ACC112 (cell line): ENCODE data around the gene VEPH1.

Experiments used
- H2AFZ ChIP-seq: fragments of 200-600 bp; sonication (generic); one replicate; pipeline ENCODE4 v1.6.0; 2017; ENCODE audit warnings: antibody characterized with exemption, low read length; ENCODE audit not compliant: unreplicated experiment
- H3K27ac ChIP-seq: fragments of 200-600 bp; sonication (generic); 2 replicates; pipeline ENCODE4 v1.5.1; 2014; ENCODE audit warnings: low read depth, mild to moderate bottlenecking, antibody characterized with exemption, low read length, moderate library complexity
- H3K27me3 ChIP-seq: fragments of 200-600 bp; sonication (generic); 2 replicates; pipeline ENCODE4 v1.6.1; 2014; ENCODE audit warnings: mild to moderate bottlenecking, antibody characterized with exemption, low read length, moderate library complexity, mixed read lengths; ENCODE audit not compliant: insufficient read depth
- H3K36me3 ChIP-seq: fragments of 200-600 bp; sonication (generic); 2 replicates; pipeline ENCODE4 v1.6.1; 2016; ENCODE audit warnings: mild to moderate bottlenecking, antibody characterized with exemption, low read length, moderate library complexity, mixed read lengths; ENCODE audit not compliant: insufficient read depth
- H3K4me1 ChIP-seq: fragments of 200-600 bp; sonication (generic); one replicate; pipeline ENCODE4 v1.6.1; 2016; ENCODE audit warnings: low read length, mixed read lengths; ENCODE audit not compliant: insufficient read depth, unreplicated experiment, control insufficient read depth
- H3K4me3 ChIP-seq: fragments of 200-600 bp; sonication (generic); 2 replicates; pipeline ENCODE4 v1.5.1; 2014; ENCODE audit warnings: mild to moderate bottlenecking, low read depth, low read length
- H3K79me2 ChIP-seq: fragments of 200-600 bp; sonication (generic); one replicate; pipeline ENCODE4 v1.6.0; 2016; ENCODE audit warnings: low read length; ENCODE audit not compliant: control insufficient read depth, unreplicated experiment, insufficient read depth

VEPH1 gene

DNA sequence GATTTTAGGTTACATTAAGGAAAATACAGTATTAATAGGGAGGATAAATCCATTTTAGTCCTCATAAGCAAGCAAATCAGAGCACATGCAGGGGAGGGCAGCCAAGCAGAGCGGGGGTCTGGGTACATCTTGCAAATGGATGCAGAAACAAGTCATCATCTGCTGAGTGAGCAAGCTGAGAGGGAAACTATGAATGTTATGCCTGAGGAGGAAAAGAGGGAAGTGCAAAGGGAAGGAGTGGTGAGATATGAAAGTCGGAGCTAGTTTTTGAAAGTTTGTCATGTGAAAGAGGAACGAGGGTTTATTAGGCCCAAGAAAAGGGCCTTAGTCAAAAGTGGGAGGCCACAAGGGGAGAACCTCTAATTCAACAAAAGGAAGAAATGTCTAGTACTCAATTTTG, 51.1 kb downstream of the VEPH1 start:
- Histone ChIP-seq H3K27me3 (no peaks in the 10 kb centered on the region), H3K4me3 (no peak overlapping the region), H3K36me3 (peaks cover 6% of the 10 kb centered on the region; the same call in 1 of the 2 replicates), H3K4me1 (peaks cover 3% of the 10 kb centered on the region), H2AFZ (no peak overlapping the region), H3K27ac (no peak overlapping the region), H3K79me2 (no peaks in the 10 kb centered on the region)

DNA sequence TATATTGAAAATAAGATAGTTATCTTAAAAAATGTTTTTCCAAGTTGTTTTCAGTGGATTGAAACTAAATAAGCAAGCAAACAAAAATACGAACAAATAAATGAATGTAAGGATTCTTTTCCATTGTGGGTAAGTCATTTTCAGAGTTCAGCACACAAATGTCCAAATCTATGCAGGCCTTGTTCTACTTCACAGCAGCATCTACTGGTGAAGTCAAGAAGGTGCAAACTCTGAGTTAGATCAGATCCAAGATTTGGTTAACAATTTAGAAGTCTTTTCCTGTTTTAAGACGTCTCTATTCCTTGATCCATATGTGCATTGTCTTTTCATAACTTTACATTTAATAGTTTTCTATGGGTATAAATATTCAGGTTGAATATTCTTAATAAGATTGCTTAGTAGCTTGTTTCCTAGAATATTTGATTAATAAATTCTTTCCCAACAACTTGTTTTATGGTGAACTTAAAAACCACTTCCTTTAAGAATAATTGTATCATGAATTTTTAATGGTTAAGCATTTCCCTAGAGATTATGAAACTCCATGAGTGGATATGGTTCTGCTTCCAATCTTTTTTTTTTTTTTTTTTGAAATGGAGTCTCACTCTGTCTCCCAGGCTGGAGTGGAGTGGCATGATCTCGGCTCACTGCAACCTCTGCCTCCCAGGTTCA, 56.1 kb downstream of the VEPH1 start:
- Histone ChIP-seq H3K4me3 (no peak overlapping the region), H2AFZ (no peak overlapping the region), H3K36me3 (peaks cover 10% of the 10 kb centered on the region), H3K27ac (peak overlapping the region; percentile 77), H3K27me3 (no peaks in the 10 kb centered on the region), H3K79me2 (no peaks in the 10 kb centered on the region), H3K4me1 (peaks cover 30% of the 10 kb centered on the region)

DNA sequence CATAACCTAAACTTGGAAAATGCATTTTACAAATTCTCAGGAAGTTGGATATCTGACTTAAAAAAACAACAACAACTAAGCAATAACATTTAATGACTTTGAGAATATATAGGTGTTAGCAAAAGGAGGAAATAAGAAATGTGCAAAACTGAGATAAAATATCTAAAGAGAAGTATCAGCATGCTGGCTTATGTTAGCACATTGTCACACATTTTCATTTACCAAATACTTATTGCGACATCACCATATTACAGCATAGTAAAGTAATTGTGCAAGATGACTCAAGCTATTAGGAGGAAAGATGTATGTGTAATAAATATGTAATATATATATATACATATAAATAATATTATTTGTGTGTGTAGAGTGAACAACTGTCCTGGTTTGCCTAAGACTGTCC, 57.4 kb downstream of the VEPH1 start:
- Histone ChIP-seq H3K79me2 (peaks cover 12% of the 10 kb centered on the region), H3K4me3 (no peak overlapping the region), H3K36me3 (peaks cover 20% of the 10 kb centered on the region), H3K27me3 (no peaks in the 10 kb centered on the region), H3K27ac (peak overlapping the region; percentile 77), H3K4me1 (peaks cover 40% of the 10 kb centered on the region), H2AFZ (no peak overlapping the region)

DNA sequence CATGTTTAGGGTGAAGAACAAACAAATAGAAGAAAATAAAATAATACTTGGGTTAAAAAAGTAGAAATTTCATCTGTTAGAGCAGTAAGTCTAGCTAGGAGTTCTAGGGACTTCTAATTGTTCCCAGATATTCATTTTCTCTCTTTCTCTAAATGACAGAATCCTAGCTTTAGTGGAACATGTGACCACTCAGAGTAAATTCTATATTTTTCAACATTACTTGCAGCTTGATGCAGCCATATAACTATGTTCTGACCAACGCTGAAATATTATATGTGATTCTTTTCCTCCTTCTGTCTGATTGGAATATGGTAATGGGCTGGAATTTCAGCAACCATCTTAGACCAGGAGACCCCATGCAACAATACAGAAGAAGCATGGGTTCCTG, 58.4 kb downstream of the VEPH1 start:
- Histone ChIP-seq H3K4me1 (peaks cover 43% of the 10 kb centered on the region), H3K27me3 (no peaks in the 10 kb centered on the region), H3K79me2 (peaks cover 19% of the 10 kb centered on the region), H3K27ac (peak overlapping the region; percentile 77), H3K4me3 (no peak overlapping the region), H3K36me3 (peaks cover 29% of the 10 kb centered on the region), H2AFZ (no peak overlapping the region)

DNA sequence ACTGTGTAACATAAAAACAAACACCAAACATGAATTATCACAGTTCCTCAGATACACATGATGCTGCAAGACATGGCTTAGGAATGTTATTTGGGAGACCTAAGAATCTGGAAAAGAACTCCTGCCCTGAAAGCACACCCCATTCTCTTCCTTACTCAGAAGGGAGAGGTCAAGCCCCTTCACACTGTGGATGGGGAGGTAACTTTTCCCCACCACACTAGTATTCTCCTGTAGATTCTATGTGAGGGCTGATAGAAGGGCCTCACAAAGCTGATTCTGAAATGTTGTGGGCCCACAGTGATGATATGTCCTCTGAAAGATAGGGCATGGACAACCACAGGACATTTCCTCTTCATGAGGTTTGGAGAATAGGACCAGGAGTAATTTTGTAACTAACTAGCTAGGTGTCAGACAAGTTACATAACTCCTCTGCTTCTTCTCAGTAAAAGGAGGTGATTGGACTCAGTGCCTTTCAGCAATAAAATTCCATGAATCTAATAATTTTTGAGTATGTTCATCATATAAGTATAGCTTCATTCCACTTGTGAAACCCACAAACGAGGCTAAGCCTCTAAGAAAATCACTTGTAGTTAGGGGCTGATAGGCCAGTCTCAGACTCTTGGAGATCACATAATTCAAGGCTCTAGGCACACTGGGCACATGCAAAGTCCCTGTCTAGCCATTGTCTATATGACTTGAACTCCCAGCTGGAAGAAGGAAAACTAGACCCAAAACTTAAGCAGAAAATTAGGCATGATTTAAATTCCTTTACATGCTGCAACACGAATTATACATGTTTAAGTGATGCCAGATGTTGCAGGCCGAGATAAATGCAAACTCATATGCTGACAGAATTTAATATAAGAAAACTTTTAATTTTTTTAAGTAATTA, 59.1 kb downstream of the VEPH1 start:
- Histone ChIP-seq H3K4me1 (peaks cover 43% of the 10 kb centered on the region), H2AFZ (no peak overlapping the region), H3K79me2 (peaks cover 24% of the 10 kb centered on the region), H3K27me3 (no peaks in the 10 kb centered on the region), H3K27ac (peak overlapping the region; percentile 77), H3K4me3 (0 out of 2 replicates have a peak overlapping the region, but pooled peaks have one; percentile 7), H3K36me3 (peaks cover 34% of the 10 kb centered on the region)

DNA sequence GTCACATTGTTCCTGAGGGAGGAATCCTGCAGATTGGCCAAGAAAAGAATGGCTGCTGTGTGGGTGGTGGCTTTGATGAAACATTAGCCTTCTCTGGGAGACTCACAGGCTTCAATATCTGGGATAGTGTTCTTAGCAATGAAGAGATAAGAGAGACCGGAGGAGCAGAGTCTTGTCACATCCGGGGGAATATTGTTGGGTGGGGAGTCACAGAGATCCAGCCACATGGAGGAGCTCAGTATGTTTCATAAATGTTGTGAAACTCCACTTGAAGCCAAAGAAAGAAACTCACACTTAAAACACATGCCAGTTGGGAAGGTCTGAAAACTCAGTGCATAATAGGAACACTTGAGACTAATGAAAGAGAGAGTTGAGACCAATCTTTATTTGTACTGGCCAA, 60.5 kb downstream of the VEPH1 start:
- peak overlapping the region; percentile 77 for H3K27ac ChIP-seq
- no peaks in the 10 kb centered on the region for H3K27me3 ChIP-seq
- H2AFZ ChIP-seq, result no peak overlapping the region

DNA sequence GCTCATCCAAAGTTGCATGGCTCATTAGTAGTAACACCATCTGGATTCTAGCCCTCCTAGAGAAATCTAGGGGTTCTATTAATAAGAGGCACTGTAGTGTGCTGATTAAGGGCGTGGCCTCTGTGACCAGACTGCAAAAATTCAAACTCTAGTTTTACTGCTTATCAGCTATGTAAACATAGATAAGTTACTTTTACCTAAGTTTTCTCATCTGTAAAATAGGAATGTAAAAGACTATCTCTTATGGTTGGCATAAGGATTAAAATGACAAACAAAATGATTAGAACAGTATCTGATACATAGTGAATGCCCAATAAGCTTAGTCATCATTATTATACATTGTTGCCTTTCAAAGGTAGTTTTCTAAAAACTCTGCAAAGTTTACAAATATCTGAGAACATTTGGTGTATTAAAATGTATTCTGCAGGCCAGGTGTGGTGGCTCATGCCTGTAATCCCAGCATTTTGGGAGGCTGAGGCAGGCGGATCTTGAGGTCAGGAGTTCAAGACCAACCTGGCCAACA, 62.1 kb downstream of the VEPH1 start:
- peaks cover 49% of the 10 kb centered on the region for H3K79me2 ChIP-seq
- H3K4me3 ChIP-seq, result peak overlapping the region; percentile 88
- peaks cover 52% of the 10 kb centered on the region for H3K36me3 ChIP-seq
- H3K27ac ChIP-seq, result peak overlapping the region; percentile 77
- no peak overlapping the region for H2AFZ ChIP-seq
- H3K27me3 ChIP-seq, result no peaks in the 10 kb centered on the region
- H3K4me1 ChIP-seq, result peaks cover 32% of the 10 kb centered on the region

More for the DNA sequence above, 60.5 kb downstream of the VEPH1 start:
- peaks cover 38% of the 10 kb centered on the region for H3K79me2 ChIP-seq
- H3K4me3 ChIP-seq, result peak overlapping the region; percentile 56
- H3K4me1 ChIP-seq, result peaks cover 43% of the 10 kb centered on the region
- peaks cover 42% of the 10 kb centered on the region for H3K36me3 ChIP-seq

DNA sequence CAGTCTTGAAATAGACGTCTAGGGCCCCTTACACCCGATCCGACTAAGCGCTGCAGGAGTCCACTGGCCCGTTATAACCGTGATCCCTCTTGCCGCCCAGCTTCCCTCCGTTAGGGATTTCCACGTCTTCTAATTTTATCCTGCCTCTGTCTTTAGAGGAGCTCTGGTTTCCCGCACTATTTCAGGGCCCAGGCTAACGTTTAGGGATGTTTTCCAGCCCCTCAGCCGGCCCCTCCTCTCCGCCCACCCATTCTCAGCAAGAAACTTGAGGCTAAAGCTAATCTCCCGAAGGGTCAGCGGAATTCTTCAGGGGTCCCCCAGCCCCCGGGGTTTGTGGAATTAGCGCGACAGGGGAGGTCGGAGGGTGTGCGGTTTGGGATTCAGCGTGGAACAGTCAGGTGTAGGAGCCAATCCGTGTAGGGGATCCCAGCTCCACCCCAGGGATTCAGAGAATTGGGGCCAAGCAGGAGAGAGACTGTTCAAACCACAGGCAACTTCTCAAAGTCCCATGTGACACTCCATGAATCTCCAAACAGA, 65.0 kb downstream of the VEPH1 start:
- Histone ChIP-seq H3K27me3 (no peaks in the 10 kb centered on the region), H3K27ac (peak overlapping the region; percentile 86), H3K4me1 (peaks cover 34% of the 10 kb centered on the region), H3K79me2 (peaks cover 49% of the 10 kb centered on the region), H3K36me3 (peaks cover 52% of the 10 kb centered on the region), H3K4me3 (peak overlapping the region; percentile 88), H2AFZ (no peak overlapping the region)

DNA sequence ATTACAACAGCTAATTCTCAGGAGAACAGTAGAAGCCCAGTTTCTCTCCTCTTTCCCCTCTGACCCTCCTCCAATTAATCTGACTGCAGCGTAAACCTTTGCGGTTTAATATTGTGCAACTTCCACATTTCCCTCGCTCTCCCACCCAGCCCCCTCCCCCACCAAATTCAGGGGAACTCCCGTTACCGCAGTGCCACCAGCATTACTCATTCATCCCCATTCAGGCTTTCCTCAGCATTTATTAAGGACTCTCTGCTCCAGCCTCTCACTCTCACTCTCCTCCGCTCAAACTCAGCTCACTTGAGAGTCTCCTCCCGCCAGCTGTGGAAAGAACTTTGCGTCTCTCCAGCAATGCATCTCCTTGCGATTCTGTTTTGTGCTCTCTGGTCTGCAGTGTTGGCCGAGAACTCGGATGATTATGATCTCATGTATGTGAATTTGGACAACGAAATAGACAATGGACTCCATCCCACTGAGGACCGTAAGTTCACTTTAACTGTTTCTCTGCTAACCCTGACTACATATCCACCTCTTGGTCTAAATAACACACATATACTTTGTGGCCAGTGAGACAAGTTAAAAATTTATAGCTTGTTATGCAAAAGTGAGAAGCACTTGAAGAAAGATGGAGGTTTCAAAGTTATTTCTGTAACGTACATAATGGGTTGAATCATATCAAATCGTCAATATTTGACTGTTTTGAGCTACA, 66.5 kb downstream of the VEPH1 start, which contains the start of gene PTX3:
Gene PTX3, plus strand, starts transcription at position 268 of the 709 bp plus-strand sequence. Its CDS starts 84 bp downstream, at position 352.
- peak within 1 kb of the TSS; percentile 86 for H3K27ac ChIP-seq
- peaks cover 22% of the 10 kb centered on the region for H3K4me1 ChIP-seq
- H2AFZ ChIP-seq, result peak within 1 kb of the TSS; percentile 33
- H3K27me3 ChIP-seq, result no peaks in the 10 kb centered on the region
- H3K79me2 ChIP-seq, result peaks cover 46% of the 10 kb centered on the region
- peak within 1 kb of the TSS; percentile 88 for H3K4me3 ChIP-seq
- H3K36me3 ChIP-seq, result peaks cover 45% of the 10 kb centered on the region

DNA sequence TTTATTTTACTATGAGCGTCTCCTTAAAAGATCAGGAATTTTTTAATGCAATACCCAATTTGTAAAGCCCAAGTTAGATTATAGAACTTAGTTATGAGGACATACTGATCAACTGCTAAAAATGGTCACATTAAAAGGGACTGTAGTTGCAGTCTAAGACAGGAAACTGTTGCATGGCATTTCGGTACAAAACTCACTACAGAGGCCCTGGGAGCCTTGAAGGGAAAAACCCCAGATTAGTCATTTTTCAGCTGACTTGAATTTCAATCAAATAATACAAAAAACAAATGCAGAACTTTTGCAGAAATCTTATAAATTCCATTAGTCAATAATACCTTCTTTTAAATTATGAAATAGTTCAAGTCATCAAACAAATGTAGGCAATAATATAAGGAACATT, 73.5 kb downstream of the VEPH1 start:
- Histone ChIP-seq H2AFZ (peak overlapping the region; percentile 15), H3K4me1 (peaks cover 30% of the 10 kb centered on the region), H3K27ac (peak overlapping the region; percentile 68), H3K27me3 (no peaks in the 10 kb centered on the region), H3K36me3 (peaks cover 5% of the 10 kb centered on the region; the same call in 1 of the 2 replicates), H3K4me3 (peak overlapping the region; percentile 41; the same call in 1 of the 2 replicates), H3K79me2 (no peaks in the 10 kb centered on the region)
